Suprapubic skin (tissue), 4 donors: ENCODE data around the gene ANKRD2. TPM values are rescaled to one million over a fixed set of nuclear protein-coding genes. Genes with fewer than 3 reads are reported as not detected.

Experiments
- DNase-seq, 2 donors: peaks; one replicate each; pipeline ENCODE4 v3.0.0-alpha.2; 2019; ENCODE audit warnings: low spot score in 2 of 2
- H3K27ac ChIP-seq: fragments of 200-600 bp; sonication (generic); one replicate; pipeline ENCODE4 v1.5.1; 2019
- H3K27me3 ChIP-seq: fragments of 200-600 bp; sonication (generic); one replicate; pipeline ENCODE4 v1.5.1; 2019
- H3K36me3 ChIP-seq: fragments of 200-600 bp; sonication (generic); one replicate; pipeline ENCODE4 v1.5.1; 2019
- H3K4me1 ChIP-seq: fragments of 200-600 bp; sonication (generic); one replicate; pipeline ENCODE4 v1.5.1; 2019
- H3K4me3 ChIP-seq: fragments of 200-600 bp; sonication (generic); one replicate; pipeline ENCODE4 v1.5.1; 2019; ENCODE audit warnings: mild to moderate bottlenecking
- H3K9me3 ChIP-seq: fragments of 200-600 bp; sonication (generic); one replicate; pipeline ENCODE4 v1.5.1; 2019
- CTCF ChIP-seq, 2 donors: fragments of 200-600 bp in 1 of 2; fragments of 450-650 bp in 1 of 2; sonication (generic) in 1 of 2; IDR thresholded peaks; one replicate each; pipeline ENCODE4 v1.5.1; 2016 to 2019; ENCODE audit warnings: antibody characterized with exemption in 2 of 2, mild to moderate bottlenecking in 1 of 2, moderate library complexity in 1 of 2
- EP300 ChIP-seq: sonication (generic); formaldehyde crosslinking; IDR thresholded peaks from one replicate; pipeline ENCODE4 v1.6.1; 2017; ENCODE audit warnings: antibody characterized with exemption
- POLR2A ChIP-seq, 2 donors: fragments of 450-650 bp; IDR thresholded peaks; one replicate each; pipeline ENCODE4 v1.6.1; 2017; ENCODE audit warnings: antibody characterized with exemption in 2 of 2, mild to moderate bottlenecking in 2 of 2, moderate library complexity in 2 of 2
- POLR2AphosphoS5 ChIP-seq, 3 donors: sonication (generic); formaldehyde crosslinking; IDR thresholded peaks; one replicate each; pipeline ENCODE4 v1.6.1; 2017; ENCODE audit warnings: antibody characterized with exemption in 3 of 3
- WGBS: methylation state at CpG from one replicate; pipeline ENCODE4 v1.1.5; 2018; 5-methylcytosine and 5-hydroxymethylcytosine counted together
- total RNA-seq, 4 donors: library from RNA; depleted of rRNA; stranded (reverse); fragments of >200 nt; gene quantifications; one replicate each; pipeline ENCODE4 v1.1.0, GENCODE V29; 2016

Gene ANKRD2
- total RNA-seq, 4 donors from 2014 or later, result 0.45 to 2.5 (median 2.0) TPM; not detected in 1

DNA sequence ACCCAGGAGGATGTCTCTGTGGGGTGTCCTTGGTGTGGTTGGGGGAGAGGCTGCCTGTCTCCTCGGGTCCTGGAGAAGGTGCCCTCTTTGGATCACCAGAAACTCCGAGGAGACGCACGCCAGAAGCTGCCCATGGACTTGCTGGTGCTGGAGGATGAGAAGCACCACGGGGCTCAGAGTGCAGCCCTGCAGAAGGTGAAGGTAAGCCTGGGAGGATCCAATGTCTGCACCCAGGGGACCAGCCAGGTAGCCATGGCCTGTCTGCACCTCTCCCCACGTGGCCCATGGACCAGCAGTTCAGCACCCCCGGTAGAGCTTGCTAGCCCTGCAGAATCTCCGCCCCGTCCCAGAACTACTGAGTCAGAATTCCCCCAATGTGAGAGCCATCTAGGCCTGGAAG is 5.1 kb downstream of the ANKRD2 start:
- no peak overlapping the region for H3K4me3 ChIP-seq
- no peak for TF ChIP-seq CTCF (IDR thresholded peaks at IDR 0.05)
- TF ChIP-seq EP300, result no peak
- TF ChIP-seq POLR2AphosphoS5 (IDR thresholded peaks at IDR 0.05), result no peak
- no peak for TF ChIP-seq POLR2A (IDR thresholded peaks at IDR 0.05)
- WGBS, result no CpG with 5 or more reads among the region's 9 CpGs
- no peak overlapping the region for H3K27ac ChIP-seq
- no peak for DNase-seq
- H3K27me3 ChIP-seq, result no peaks in the 10 kb centered on the region
- no peaks in the 10 kb centered on the region for H3K9me3 ChIP-seq
- no peaks in the 10 kb centered on the region for H3K36me3 ChIP-seq
- peaks cover 19% of the 10 kb centered on the region for H3K4me1 ChIP-seq

DNA sequence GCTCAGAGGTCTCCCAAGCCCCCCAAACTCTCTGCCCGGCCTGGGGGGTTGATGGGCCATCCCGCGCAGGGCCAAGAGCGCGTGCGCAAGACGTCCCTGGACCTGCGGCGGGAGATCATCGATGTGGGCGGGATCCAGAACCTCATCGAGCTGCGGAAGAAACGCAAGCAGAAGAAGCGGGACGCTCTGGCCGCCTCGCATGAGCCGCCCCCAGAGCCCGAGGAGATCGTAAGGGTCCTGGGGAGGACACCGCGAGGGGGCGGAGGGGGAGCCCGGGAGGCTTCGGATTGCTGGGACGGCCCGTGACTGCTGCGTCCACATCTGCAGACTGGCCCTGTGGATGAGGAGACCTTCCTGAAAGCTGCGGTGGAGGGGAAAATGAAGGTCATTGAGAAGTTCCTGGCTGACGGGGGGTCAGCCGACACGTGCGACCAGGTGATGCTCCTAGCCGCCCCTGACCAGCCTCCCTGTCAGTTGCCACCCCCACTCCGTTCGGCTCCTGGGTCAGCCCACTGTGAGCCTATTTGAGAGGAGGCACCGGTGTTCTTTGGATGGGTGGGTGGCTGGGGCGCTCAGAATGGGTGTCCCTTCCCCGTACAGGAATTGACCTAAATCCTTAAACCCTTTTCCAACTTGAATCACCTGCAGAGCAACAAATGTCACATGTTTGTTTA is 5.7 kb downstream of the ANKRD2 start:
- TF ChIP-seq POLR2AphosphoS5 (IDR thresholded peaks at IDR 0.05) (no peak), EP300 (no peak), POLR2A (IDR thresholded peaks at IDR 0.05) (no peak), CTCF (IDR thresholded peaks at IDR 0.05) (no peak)
- no peaks in the 10 kb centered on the region for H3K9me3 ChIP-seq
- H3K4me3 ChIP-seq, result peak overlapping the region; percentile 11
- H3K27me3 ChIP-seq, result no peaks in the 10 kb centered on the region
- H3K36me3 ChIP-seq, result no peaks in the 10 kb centered on the region
- H3K27ac ChIP-seq, result no peak overlapping the region
- peaks cover 13% of the 10 kb centered on the region for H3K4me1 ChIP-seq
- no peak for DNase-seq
- WGBS, result 85% methylated on average over 40 of the region's 40 CpGs

DNA sequence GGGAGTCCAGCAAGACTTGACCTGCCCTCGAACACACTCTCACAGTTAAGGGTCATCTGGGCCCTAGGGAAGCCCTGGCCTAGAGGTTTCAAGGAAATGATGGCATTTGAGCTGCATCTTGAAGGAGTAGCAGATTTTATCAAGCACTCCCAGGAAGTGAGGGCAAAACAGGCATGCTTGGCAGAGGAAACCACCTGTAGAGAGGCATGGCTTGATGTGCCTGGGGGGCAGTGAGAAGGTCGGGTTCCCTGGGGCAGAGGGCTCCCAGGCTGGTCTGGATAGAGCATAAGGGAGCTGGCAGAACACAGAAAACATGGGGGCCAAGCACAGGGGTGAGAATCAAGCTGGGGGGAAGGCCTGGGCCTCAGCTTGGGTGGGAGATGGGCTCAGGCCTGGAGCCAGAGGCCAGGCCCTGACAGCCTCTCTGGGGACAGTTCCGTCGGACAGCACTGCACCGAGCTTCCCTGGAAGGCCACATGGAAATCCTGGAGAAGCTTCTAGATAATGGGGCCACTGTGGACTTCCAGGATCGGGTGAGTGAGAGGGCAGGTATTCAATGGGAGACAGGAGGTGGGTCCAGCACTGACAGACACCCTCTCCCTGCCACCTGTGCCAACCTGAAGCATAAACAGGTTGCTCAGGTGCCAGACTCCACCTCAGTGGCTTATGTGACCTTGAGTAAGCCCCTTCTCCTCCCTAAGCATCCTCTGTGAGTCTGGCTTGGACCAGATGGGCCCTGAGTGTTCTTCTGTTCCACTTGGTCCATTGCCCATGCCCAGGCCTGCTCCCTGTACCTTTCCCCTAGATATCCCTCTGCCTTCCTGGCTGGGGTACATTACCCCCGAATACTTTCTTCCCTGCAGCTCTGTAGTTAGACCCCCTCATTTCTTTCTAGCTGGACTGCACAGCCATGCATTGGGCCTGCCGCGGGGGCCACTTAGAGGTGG is 8.1 kb downstream of the ANKRD2 start:
- H3K4me1 ChIP-seq, result peaks cover 15% of the 10 kb centered on the region
- H3K4me3 ChIP-seq, result no peak overlapping the region
- no peaks in the 10 kb centered on the region for H3K36me3 ChIP-seq
- no peaks in the 10 kb centered on the region for H3K9me3 ChIP-seq
- no peaks in the 10 kb centered on the region for H3K27me3 ChIP-seq
- TF ChIP-seq POLR2AphosphoS5 (IDR thresholded peaks at IDR 0.05), result no peak
- TF ChIP-seq POLR2A (IDR thresholded peaks at IDR 0.05), result no peak
- TF ChIP-seq EP300, result no peak
- TF ChIP-seq CTCF (IDR thresholded peaks at IDR 0.05), result no peak
- WGBS, result 79% methylated on average over 9 of the region's 9 CpGs
- DNase-seq, result no peak
- H3K27ac ChIP-seq, result no peak overlapping the region

GRCh38 chr10:97582169-97582568 is 9.6 kb downstream of the ANKRD2 start:
- Histone ChIP-seq H3K4me3 (no peak overlapping the region), H3K27ac (no peak overlapping the region), H3K4me1 (peaks cover 15% of the 10 kb centered on the region), H3K27me3 (no peaks in the 10 kb centered on the region), H3K9me3 (no peaks in the 10 kb centered on the region), H3K36me3 (no peaks in the 10 kb centered on the region)
- WGBS, result 100% methylated on average over 6 of the region's 8 CpGs
- TF ChIP-seq POLR2A (IDR thresholded peaks at IDR 0.05), result no peak
- TF ChIP-seq EP300, result no peak
- no peak for TF ChIP-seq CTCF (IDR thresholded peaks at IDR 0.05)
- no peak for TF ChIP-seq POLR2AphosphoS5 (IDR thresholded peaks at IDR 0.05)
- DNase-seq, result no peak

DNA sequence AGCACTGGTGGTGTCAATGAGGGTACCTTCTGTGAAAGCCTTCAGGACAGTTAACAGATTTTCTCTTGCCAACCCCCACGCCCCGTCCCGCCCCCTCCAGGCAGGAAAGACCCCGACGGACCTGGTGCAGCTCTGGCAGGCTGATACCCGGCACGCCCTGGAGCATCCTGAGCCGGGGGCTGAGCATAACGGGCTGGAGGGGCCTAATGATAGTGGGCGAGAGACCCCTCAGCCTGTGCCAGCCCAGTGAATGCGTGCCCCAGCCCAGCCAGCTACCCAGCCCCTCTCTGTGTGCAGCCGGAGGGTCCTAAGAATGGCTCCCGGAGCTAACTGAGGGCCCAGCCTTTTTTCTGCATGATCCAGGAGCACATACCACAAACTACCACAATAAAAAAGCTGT is 10.9 kb downstream of the ANKRD2 start:
- H3K4me1 ChIP-seq, result peaks cover 15% of the 10 kb centered on the region
- no peaks in the 10 kb centered on the region for H3K36me3 ChIP-seq
- 88% methylated on average over 13 of the region's 13 CpGs for WGBS
- H3K27ac ChIP-seq, result no peak overlapping the region
- H3K27me3 ChIP-seq, result no peaks in the 10 kb centered on the region
- no peak for DNase-seq
- no peaks in the 10 kb centered on the region for H3K9me3 ChIP-seq
- H3K4me3 ChIP-seq, result no peak overlapping the region
- no peak for TF ChIP-seq CTCF (IDR thresholded peaks at IDR 0.05)
- no peak for TF ChIP-seq POLR2A (IDR thresholded peaks at IDR 0.05)
- no peak for TF ChIP-seq POLR2AphosphoS5 (IDR thresholded peaks at IDR 0.05)
- no peak for TF ChIP-seq EP300
